NB4 (cell line): Measurements from ENCODE around the gene UPB1.

ENCODE experiments used
- POLR2A ChIP-seq: IDR thresholded peaks from 2 replicates; pipeline ENCODE4 v1.6.1; 2011; ENCODE audit warnings: mild to moderate bottlenecking; ENCODE audit not compliant: insufficient read length; ENCODE audit errors: extremely low read depth
- TF ChIP-seq, protein P1 (sequence below): IDR thresholded peaks from one replicate; pipeline ENCODE4 v1.5.1; 2012; ENCODE audit warnings: low read depth, low read length
- TF ChIP-seq, protein P2 (sequence below): IDR thresholded peaks from 2 replicates; pipeline ENCODE4 v1.6.1; 2011; ENCODE audit warnings: low read depth, low read length

DNA sequence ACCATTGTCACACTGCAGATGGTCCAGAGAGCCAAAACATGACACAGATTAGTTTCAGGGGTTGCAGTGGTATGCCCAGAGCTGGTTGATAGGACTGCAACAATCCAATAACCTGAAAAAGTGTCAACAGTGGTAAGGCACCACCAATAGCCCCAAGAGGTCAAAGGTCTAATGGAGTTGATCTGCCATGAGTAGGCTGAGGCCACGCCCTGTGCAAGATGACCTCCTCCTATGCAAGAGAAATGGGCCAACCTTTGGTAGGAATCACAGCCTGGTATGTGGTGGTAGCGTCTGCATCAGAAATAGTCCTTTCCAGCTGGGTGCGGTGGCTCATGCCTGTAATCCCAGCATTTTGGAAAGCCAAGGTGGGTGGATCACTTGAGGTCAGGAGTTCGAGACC lies 40.2 kb downstream of the UPB1 start:
- TF ChIP-seq, protein P1, sequence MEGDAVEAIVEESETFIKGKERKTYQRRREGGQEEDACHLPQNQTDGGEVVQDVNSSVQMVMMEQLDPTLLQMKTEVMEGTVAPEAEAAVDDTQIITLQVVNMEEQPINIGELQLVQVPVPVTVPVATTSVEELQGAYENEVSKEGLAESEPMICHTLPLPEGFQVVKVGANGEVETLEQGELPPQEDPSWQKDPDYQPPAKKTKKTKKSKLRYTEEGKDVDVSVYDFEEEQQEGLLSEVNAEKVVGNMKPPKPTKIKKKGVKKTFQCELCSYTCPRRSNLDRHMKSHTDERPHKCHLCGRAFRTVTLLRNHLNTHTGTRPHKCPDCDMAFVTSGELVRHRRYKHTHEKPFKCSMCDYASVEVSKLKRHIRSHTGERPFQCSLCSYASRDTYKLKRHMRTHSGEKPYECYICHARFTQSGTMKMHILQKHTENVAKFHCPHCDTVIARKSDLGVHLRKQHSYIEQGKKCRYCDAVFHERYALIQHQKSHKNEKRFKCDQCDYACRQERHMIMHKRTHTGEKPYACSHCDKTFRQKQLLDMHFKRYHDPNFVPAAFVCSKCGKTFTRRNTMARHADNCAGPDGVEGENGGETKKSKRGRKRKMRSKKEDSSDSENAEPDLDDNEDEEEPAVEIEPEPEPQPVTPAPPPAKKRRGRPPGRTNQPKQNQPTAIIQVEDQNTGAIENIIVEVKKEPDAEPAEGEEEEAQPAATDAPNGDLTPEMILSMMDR, result no peak
- TF ChIP-seq POLR2A, result no peak
- TF ChIP-seq, protein P2, sequence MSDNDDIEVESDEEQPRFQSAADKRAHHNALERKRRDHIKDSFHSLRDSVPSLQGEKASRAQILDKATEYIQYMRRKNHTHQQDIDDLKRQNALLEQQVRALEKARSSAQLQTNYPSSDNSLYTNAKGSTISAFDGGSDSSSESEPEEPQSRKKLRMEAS, result no peak
